ENCODE results near the gene TINAGL1. TPM values are rescaled to one million over a fixed set of nuclear protein-coding genes. Genes with fewer than 3 reads are reported as not detected.

Gene TINAGL1
- total and polyA plus RNA-seq, 10 of the 15 experiments (the other 5 are each of a cell fraction or from before 2014, with no cell fraction given): 0.20 to 0.49 (median 0.23) TPM; not detected in 7

GRCh38 chr1:31607360-31607759, 31.0 kb downstream of the TINAGL1 start:
- no peak for TF ChIP-seq MXI1 (IDR thresholded peaks at IDR 0.05; ENCODE audit: low read depth, low read length)
- no peak for TF ChIP-seq SMAD5 (IDR thresholded peaks at IDR 0.05; ENCODE audit: low read depth)
- no peak for TF ChIP-seq FOXK2 (IDR thresholded peaks at IDR 0.05)
- no peak for TF ChIP-seq HDAC2 (IDR thresholded peaks at IDR 0.05)
- TF ChIP-seq BCL11A (IDR thresholded peaks at IDR 0.05; ENCODE audit: low read depth, low read length): no peak
- no peak for TF ChIP-seq TAF1 (IDR thresholded peaks at IDR 0.05; ENCODE audit: borderline replicate concordance, low read depth, low read length)
- TF ChIP-seq SMARCA5 (IDR thresholded peaks at IDR 0.05): no peak
- no peak for TF ChIP-seq HCFC1 (IDR thresholded peaks at IDR 0.05; ENCODE audit: low read length)
- TF ChIP-seq HSF1 (IDR thresholded peaks at IDR 0.05; ENCODE audit: low read depth, low read length): no peak
- TF ChIP-seq, protein P1, sequence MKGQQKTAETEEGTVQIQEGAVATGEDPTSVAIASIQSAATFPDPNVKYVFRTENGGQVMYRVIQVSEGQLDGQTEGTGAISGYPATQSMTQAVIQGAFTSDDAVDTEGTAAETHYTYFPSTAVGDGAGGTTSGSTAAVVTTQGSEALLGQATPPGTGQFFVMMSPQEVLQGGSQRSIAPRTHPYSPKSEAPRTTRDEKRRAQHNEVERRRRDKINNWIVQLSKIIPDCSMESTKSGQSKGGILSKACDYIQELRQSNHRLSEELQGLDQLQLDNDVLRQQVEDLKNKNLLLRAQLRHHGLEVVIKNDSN (IDR thresholded peaks at IDR 0.05; ENCODE audit: borderline replicate concordance, extremely low read length, insufficient read depth, low read depth, low read length): no peak
- TF ChIP-seq ZNF687 (IDR thresholded peaks at IDR 0.05): no peak
- TF ChIP-seq ZBTB4 (CRISPR knock-in tag; IDR thresholded peaks at IDR 0.05): no peak
- Histone ChIP-seq H3K79me2 (ENCODE audit: control insufficient read depth, insufficient read depth, low read length) (no peaks in the 10 kb centered on the region), H2AFZ (ENCODE audit: control insufficient read depth, low read depth, low read length) (no peak overlapping the region), H3K4me1 (ENCODE audit: control insufficient read depth, insufficient read depth, low read length) (peaks cover 11% of the 10 kb centered on the region), H4K20me1 (ENCODE audit: control insufficient read depth, insufficient read depth) (no peaks in the 10 kb centered on the region), H3K9ac (ENCODE audit: control insufficient read depth, insufficient read depth, low read length) (no peak overlapping the region), H3K27ac (ENCODE audit: control insufficient read depth, insufficient read depth) (no peak overlapping the region), H3K4me2 (ENCODE audit: control insufficient read depth, insufficient read depth) (no peak overlapping the region), H3K36me3 (ENCODE audit: control insufficient read depth in 2 of 2, insufficient read depth in 2 of 2, low read length in 1 of 2) (no peaks in the 10 kb centered on the region), H3K9me3 (replicated peaks; ENCODE audit: control insufficient read depth, insufficient read depth, low read length) (peaks cover 3% of the 10 kb centered on the region; the same call in 2 of the 3 replicates), H3K4me3 (no peak overlapping the region), H3K27me3 (replicated peaks in 1 of 2; ENCODE audit: control insufficient read depth in 2 of 2, insufficient read depth in 2 of 2, low read length in 1 of 2) (no peaks in the 10 kb centered on the region)
- in situ Hi-C loops (cut with MboI): no loop called here
- RAD21 ChIA-PET (ENCODE audit: unreplicated experiment): no interaction called here
- DNase-seq (ENCODE audit: low read depth, low spot score): no peak
- 90% methylated on average over 5 of the region's 5 CpGs for WGBS (ENCODE audit: insufficient coverage, insufficient replicate concordance, low lambda C conversion rate, missing lambda C conversion rate)
- no TSS peak for BruUV-seq (replicated peaks)
- SMC1A ChIA-PET (ENCODE audit: uncharacterized antibody, unreplicated experiment): interaction anchor here (0.8 to 1.2 kb wide), 4 partner anchors 11 to 53 kb away, joined by 3 to 7 read pairs (median 4); partner anchors contain the start of gene PEF1
- POLR2A ChIA-PET: interaction anchor here (0.6 kb wide), 2 partner anchors 8 to 44 kb away, joined by 3 to 4 read pairs; no protein-coding TSS in a partner anchor
- ATAC-seq: no peak
- no peak for FAIRE-seq
- intact Hi-C loops (cut with micrococcal nuclease; ENCODE audit: unreplicated experiment): no loop called here
- CTCF ChIA-PET: interaction anchor here (0.7 to 4.4 kb wide), 7 partner anchors 9 to 212 kb away, joined by 3 to 22 read pairs (median 4); no protein-coding TSS in a partner anchor

Measured in GM12878 (cell line).